GM06990 (cell line): ENCODE data around the gene HAVCR1.
"Not testable (repeated sequence)": the region's sequence is repeated elsewhere in the genome, so short reads cannot be mapped to it uniquely, and the experiment has no call there.

ENCODE experiments used
- DNase-seq: peaks from one replicate; pipeline ENCODE4 v3.0.0-alpha.2; 2011; ENCODE audit not compliant: insufficient read length; ENCODE audit errors: extremely low read depth
- H3K27me3 ChIP-seq: replicated peaks from 2 replicates; pipeline ENCODE4 v1.6.0; 2011; ENCODE audit warnings: low read length; ENCODE audit not compliant: control insufficient read depth, insufficient read depth
- H3K36me3 ChIP-seq: 2 replicates; pipeline ENCODE4 v1.5.1; 2011; ENCODE audit warnings: low read length; ENCODE audit not compliant: control insufficient read depth, insufficient read depth
- H3K4me3 ChIP-seq: replicated peaks from 2 replicates; pipeline ENCODE4 v1.5.1; 2011; ENCODE audit warnings: low read depth, mild to moderate bottlenecking, control low read depth, low read length
- CTCF ChIP-seq: IDR thresholded peaks from 2 replicates; pipeline ENCODE4 v1.5.1; 2011; ENCODE audit warnings: low read length, control low read depth, mild to moderate bottlenecking, inconsistent platforms; ENCODE audit not compliant: insufficient read depth, poor library complexity, severe bottlenecking

Gene HAVCR1

GRCh38 chr5:157020511-157021222 is 38.2 kb downstream of the HAVCR1 start:
- TF ChIP-seq CTCF = no peak
- Histone ChIP-seq H3K36me3 (no peaks in the 10 kb centered on the region), H3K4me3 (no peak overlapping the region), H3K27me3 (no peaks in the 10 kb centered on the region)
- DNase-seq = no peak

- Histone ChIP-seq H3K4me3 (no peak overlapping the region), H3K36me3 (no peaks in the 10 kb centered on the region)
Measured at GRCh38 chr5:157020002-157020401, 38.9 kb downstream of the HAVCR1 start.

GRCh38 chr5:157014143-157014542 is 44.8 kb downstream of the HAVCR1 start:
- H3K4me3 ChIP-seq, DNase-seq, H3K27me3 ChIP-seq, H3K36me3 ChIP-seq: not testable (repeated sequence)

More at GRCh38 chr5:157020002-157020401, 38.9 kb downstream of the HAVCR1 start:
- no peak for DNase-seq
- no peaks in the 10 kb centered on the region for H3K27me3 ChIP-seq
- no peak for TF ChIP-seq CTCF

GRCh38 chr5:157006262-157006661 is 52.7 kb downstream of the HAVCR1 start:
- no peak for TF ChIP-seq CTCF
- no peaks in the 10 kb centered on the region for H3K27me3 ChIP-seq
- DNase-seq = no peak
- H3K4me3 ChIP-seq = no peak overlapping the region
- H3K36me3 ChIP-seq = no peaks in the 10 kb centered on the region

- Histone ChIP-seq H3K36me3 (no peaks in the 10 kb centered on the region), H3K27me3 (no peaks in the 10 kb centered on the region), H3K4me3 (no peak overlapping the region)
- no peak for TF ChIP-seq CTCF
- DNase-seq = no peak
Measured at GRCh38 chr5:157004893-157005551, 53.9 kb downstream of the HAVCR1 start.

- H3K27me3 ChIP-seq = no peaks in the 10 kb centered on the region
- no peak for TF ChIP-seq CTCF
- no peaks in the 10 kb centered on the region for H3K36me3 ChIP-seq
- H3K4me3 ChIP-seq = no peak overlapping the region
- no peak for DNase-seq
Measured at GRCh38 chr5:156991714-156992113, 67.2 kb downstream of the HAVCR1 start.
